SJSA1 (cell line): ENCODE measurements around the gene TENM4. TPM values are rescaled to one million over a fixed set of nuclear protein-coding genes. Genes with fewer than 3 reads are reported as not detected.
"Not testable (repeated sequence)": the region's sequence is repeated elsewhere in the genome, so short reads cannot be mapped to it uniquely, and the experiment has no call there.

Experiments
- DNase-seq, 2 experiments: peaks; one replicate each; pipeline ENCODE4 v3.0.0-alpha.2; 2015 to 2020; ENCODE audit warnings: low spot score in 2 of 2, low read depth in 1 of 2
- H3K27ac ChIP-seq: fragments of 250-450 bp; sonication (Bioruptor Pico); 2 replicates; pipeline ENCODE4 v1.5.1; 2020; ENCODE audit warnings: mild to moderate bottlenecking, moderate library complexity
- H3K27me3 ChIP-seq: fragments of 250-450 bp; sonication (Bioruptor Pico); replicated peaks from 2 replicates; pipeline ENCODE4 v1.5.1; 2020; ENCODE audit warnings: mild to moderate bottlenecking, moderate library complexity
- H3K36me3 ChIP-seq: fragments of 250-450 bp; sonication (Bioruptor Pico); 2 replicates; pipeline ENCODE4 v1.5.1; 2020; ENCODE audit warnings: mild to moderate bottlenecking
- H3K4me1 ChIP-seq: fragments of 250-450 bp; sonication (Bioruptor Pico); replicated peaks from 2 replicates; pipeline ENCODE4 v1.6.1; 2021; ENCODE audit warnings: mild to moderate bottlenecking
- H3K4me3 ChIP-seq: fragments of 250-450 bp; sonication (Bioruptor Pico); 2 replicates; pipeline ENCODE4 v1.5.1; 2020; ENCODE audit warnings: mild to moderate bottlenecking
- H3K9me3 ChIP-seq: fragments of 250-450 bp; sonication (Bioruptor Pico); replicated peaks from 2 replicates; pipeline ENCODE4 v1.5.1; 2020; ENCODE audit warnings: mild to moderate bottlenecking
- total RNA-seq: library from RNA; depleted of rRNA; stranded (reverse); fragments of >200 nt; shearing (Covaris generic); gene quantifications from 2 replicates; pipeline ENCODE4 v1.2.3, GENCODE V29; 2014

TENM4 gene
- total RNA-seq, 1 experiment from 2014 or later = not detected

DNA sequence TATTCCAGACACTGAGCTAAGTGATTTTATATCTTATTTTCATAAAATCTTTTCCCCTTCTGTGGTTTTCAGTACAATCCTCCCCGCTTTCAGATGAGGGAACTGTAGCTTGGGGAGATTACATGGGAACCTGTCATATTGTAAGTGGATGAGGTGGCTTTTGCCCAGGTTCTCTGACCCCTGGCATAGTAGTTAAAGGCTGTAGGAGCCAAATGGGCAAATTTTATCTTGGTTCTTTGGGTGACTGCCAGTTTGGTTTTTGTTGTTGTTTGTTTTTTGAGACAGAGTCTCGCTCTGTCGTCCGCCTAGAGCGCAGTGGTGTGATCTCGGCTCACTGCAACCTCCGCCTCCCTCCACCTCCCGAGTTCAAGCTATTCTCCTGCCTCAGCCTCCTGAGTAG, 454.5 kb downstream of the TENM4 start:
- Histone ChIP-seq H3K27me3 (no peaks in the 10 kb centered on the region), H3K36me3 (no peaks in the 10 kb centered on the region), H3K9me3 (no peaks in the 10 kb centered on the region), H3K27ac (no peak overlapping the region), H3K4me3 (no peak overlapping the region), H3K4me1 (no peaks in the 10 kb centered on the region)
- DNase-seq = no peak

DNA sequence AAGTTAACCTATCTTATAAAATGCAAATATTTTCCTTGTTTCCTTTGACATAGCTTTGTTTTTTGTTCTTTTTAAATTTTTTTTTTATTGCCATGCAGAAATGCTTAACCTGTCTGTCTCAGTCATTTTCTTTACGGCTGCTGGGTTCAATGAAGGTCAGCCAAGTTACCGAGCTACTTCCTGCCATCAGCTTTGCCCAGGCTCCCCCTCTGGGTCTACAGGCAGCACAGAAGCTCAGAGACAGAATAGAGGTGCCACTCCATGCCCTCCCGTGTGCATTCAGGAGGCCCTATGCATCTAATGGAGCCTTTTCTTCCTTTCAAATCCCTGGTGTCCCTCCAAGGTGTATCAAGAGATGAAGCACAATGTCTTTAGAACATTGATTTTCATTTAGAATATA, 455.2 kb downstream of the TENM4 start:
- Histone ChIP-seq H3K4me3 (no peak overlapping the region), H3K9me3 (no peaks in the 10 kb centered on the region), H3K36me3 (no peaks in the 10 kb centered on the region), H3K4me1 (no peaks in the 10 kb centered on the region), H3K27ac (no peak overlapping the region), H3K27me3 (no peaks in the 10 kb centered on the region)
- DNase-seq = no peak

DNA sequence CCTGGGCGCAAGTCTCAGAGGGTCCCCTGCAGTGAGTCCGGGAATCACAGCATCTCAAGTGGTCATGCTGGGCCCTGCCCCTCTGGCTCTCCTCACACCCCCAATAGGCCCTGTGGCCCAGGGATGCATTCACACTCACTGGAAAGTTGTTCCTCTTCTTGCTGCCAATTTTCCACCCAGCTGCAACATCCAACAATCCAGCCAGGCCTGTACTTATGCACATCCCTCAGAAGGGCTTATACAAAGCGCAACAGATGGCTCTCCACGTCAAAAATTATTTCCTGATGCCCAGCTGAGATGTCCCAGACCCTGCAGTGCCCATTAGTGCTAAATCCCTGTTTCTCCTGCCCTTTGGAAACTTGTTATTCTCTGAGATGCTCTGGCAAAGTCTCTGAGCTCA, 458.4 kb downstream of the TENM4 start:
- no peak overlapping the region for H3K4me3 ChIP-seq
- no peaks in the 10 kb centered on the region for H3K9me3 ChIP-seq
- no peak for DNase-seq
- no peaks in the 10 kb centered on the region for H3K27me3 ChIP-seq
- H3K27ac ChIP-seq = no peak overlapping the region
- H3K36me3 ChIP-seq = no peaks in the 10 kb centered on the region
- H3K4me1 ChIP-seq = no peaks in the 10 kb centered on the region

DNA sequence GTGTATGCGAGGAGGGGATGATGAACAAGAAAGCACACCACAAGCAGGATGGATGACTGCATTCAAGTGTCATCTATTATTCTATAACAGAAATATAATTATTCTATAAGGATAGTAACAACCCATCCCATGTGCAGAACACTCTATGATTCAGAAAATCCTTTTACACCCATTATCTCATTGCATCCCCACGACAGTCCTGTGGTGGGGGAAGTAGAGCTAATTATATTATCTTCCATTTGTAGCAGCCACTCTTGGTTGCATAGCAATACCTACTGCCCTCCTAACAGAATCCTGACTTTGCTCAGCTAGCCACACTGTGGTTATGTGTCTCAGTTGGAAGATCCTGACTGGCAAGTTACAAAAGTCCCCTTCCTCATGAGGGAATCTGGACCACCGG, 459.7 kb downstream of the TENM4 start:
- Histone ChIP-seq H3K27me3 (no peaks in the 10 kb centered on the region), H3K9me3 (no peaks in the 10 kb centered on the region), H3K4me1 (no peaks in the 10 kb centered on the region), H3K36me3 (no peaks in the 10 kb centered on the region), H3K27ac (no peak overlapping the region), H3K4me3 (no peak overlapping the region)
- DNase-seq = no peak

DNA sequence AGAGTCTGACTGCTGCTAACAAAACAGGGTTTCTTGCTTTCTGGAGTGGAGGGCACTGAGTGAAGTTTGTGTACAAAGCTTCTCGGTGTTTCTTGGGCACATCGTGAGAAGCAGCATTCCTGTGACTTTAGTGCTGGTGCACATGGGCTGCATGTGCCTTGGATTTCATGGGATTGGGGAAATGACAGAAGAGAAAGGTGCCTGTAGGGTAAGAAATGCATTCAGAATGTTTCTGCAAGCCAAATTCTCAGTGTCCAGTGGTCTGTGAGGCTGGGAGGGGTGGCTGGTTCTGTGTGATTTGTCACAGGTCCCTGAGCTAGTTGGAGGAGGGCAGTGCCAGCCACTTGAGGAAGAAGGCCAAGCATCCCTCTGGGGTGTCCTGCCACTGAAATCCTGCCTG, 462.0 kb downstream of the TENM4 start:
- no peak overlapping the region for H3K27ac ChIP-seq
- DNase-seq = no peak
- no peaks in the 10 kb centered on the region for H3K27me3 ChIP-seq
- no peak overlapping the region for H3K4me3 ChIP-seq
- H3K4me1 ChIP-seq = no peaks in the 10 kb centered on the region
- H3K9me3 ChIP-seq = no peaks in the 10 kb centered on the region
- no peaks in the 10 kb centered on the region for H3K36me3 ChIP-seq

DNA sequence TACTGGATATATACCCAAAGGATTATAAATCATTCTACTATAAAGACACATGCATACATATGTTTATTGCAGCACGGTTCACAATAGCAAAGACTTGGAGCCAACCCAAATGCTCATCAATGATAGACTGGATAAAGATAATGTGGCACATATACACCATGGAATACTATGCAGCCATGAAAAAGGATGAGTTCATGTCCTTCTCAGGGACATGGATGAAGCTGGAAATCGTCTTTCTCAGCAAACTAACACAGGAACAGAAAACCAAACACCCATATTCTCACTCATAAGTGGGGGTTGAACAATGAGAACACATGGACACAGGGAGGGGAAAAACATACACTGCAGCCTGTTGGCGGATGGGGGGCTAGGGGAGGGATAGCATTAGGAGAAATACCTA, 463.0 kb downstream of the TENM4 start:
- not testable (repeated sequence) for H3K27ac ChIP-seq, H3K9me3 ChIP-seq, H3K27me3 ChIP-seq, H3K4me1 ChIP-seq, H3K4me3 ChIP-seq, DNase-seq, H3K36me3 ChIP-seq

DNA sequence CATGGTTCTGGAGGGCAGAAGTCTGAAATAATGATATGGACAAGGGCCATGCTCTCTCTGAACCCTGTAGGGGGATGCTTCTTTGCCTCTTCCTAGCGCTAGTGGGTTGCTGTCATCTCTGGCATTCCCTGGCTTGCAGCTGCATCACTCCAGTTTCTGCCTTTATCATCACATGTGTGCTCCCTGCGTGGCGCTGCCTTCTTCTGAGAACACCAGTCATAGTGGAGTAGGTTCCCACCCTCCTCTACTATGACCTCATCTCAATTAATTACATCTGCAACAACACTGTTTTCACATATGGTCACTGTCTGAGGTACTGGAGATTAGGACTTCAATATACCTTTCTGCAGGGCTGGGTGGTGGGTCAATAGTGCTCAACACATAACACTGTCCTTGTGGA, 463.8 kb downstream of the TENM4 start:
- Histone ChIP-seq H3K27me3 (no peaks in the 10 kb centered on the region), H3K4me1 (no peaks in the 10 kb centered on the region), H3K4me3 (no peak overlapping the region), H3K36me3 (no peaks in the 10 kb centered on the region), H3K9me3 (no peaks in the 10 kb centered on the region), H3K27ac (no peak overlapping the region)
- DNase-seq = no peak

DNA sequence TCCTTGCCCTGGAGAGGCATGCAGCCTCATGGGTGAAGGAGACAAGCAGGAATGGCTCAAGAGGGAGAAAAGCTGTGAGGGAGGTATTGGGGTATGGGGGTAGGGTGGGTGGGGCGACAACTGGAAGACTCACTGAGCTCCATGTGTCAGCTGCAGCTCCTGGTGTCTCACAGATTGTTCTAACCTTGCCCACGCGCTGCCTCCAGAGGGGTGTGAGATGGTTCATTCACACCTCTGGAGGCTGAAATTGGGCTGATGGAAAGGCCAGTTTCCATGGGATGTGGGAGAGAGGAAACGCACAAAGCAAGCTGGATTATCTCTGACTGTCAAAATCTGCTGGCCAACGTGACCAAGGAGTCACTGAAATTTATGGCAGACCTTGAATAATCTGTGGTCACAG, 465.7 kb downstream of the TENM4 start:
- H3K4me1 ChIP-seq = no peaks in the 10 kb centered on the region
- no peak overlapping the region for H3K4me3 ChIP-seq
- H3K27ac ChIP-seq = no peak overlapping the region
- H3K36me3 ChIP-seq = no peaks in the 10 kb centered on the region
- no peak for DNase-seq
- H3K9me3 ChIP-seq = no peaks in the 10 kb centered on the region
- no peaks in the 10 kb centered on the region for H3K27me3 ChIP-seq

DNA sequence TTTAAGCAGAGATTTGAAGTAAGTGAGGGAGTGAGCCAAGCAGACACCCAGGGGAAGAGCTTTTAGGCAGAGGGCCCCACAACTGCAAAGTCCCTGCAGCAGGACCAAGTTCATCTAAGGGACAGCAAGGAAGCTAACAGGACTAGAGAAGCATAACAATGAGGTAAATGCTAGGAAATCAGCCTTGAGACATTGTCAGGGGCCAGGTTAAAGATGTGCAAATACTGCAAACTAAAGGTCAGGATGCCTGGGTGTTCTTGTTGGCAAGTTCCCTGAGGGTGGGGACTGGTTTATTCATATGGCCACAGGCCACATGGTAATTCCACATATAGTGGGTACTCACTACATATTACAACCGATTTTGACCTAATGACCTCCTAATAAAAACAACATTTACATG, 467.0 kb downstream of the TENM4 start:
- H3K27ac ChIP-seq = no peak overlapping the region
- H3K36me3 ChIP-seq = no peaks in the 10 kb centered on the region
- no peaks in the 10 kb centered on the region for H3K27me3 ChIP-seq
- DNase-seq = no peak
- H3K4me1 ChIP-seq = no peaks in the 10 kb centered on the region
- H3K4me3 ChIP-seq = no peak overlapping the region
- H3K9me3 ChIP-seq = no peaks in the 10 kb centered on the region

DNA sequence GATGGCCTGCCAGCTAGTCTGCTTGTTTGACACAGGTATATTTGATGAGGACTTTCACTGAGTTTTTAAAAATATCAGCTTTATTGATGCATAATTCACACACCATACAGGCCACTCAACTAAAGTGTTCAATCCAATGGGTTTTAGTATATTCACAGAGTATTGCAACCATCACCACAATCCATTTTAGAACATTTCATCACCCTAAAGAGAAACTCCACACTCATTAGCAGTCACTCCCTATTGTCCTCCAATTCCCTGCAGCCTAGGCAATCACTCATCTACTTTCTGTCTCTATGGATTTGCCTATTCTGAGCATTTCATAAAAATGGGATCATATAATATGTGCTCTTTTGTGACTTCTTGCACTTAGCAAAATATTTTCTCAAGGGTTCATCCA, 468.2 kb downstream of the TENM4 start:
- no peaks in the 10 kb centered on the region for H3K27me3 ChIP-seq
- no peak for DNase-seq
- H3K27ac ChIP-seq = no peak overlapping the region
- H3K4me1 ChIP-seq = no peaks in the 10 kb centered on the region
- no peaks in the 10 kb centered on the region for H3K9me3 ChIP-seq
- H3K36me3 ChIP-seq = no peaks in the 10 kb centered on the region
- H3K4me3 ChIP-seq = no peak overlapping the region

DNA sequence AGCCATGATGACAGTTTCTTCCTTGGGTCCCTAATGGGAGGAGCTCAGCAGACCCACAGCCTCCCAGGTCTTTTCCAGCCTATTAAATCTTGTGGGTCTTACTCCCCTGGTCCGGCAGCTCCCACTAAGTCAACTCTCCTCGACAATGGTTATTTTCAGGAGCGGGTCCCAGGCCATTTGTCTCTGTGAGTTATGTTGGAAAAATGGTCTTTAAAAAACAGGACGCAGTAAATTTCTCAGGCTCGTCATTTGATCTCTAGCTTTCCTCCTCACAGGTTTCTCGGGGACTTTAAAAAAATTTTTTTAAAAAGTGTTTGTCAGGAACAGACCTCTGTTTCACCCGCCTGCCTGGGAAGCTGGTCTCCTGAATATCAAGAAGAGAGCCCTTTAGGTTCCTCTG, 468.7 kb downstream of the TENM4 start:
- Histone ChIP-seq H3K27me3 (no peaks in the 10 kb centered on the region), H3K27ac (no peak overlapping the region), H3K4me3 (no peak overlapping the region), H3K9me3 (no peaks in the 10 kb centered on the region), H3K36me3 (no peaks in the 10 kb centered on the region), H3K4me1 (no peaks in the 10 kb centered on the region)
- DNase-seq = no peak

DNA sequence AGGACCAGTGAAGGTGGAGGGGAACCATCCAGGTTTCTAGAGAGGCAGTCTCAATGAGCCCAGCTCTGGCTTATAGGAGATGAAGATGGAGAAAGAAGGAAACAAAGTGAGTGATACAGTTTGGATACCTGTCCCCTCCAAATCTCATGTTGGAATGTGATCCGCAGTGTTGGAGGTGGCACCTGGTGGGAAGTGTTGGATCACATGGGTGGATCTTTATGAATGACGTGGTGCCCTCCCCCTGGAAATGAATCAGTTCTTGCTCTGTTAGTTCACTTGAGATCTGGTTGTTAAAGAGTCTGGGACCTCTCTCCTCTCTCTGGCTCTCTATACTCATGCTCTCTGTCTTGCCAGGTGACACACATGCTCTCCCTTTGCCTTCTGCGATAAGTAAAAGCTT, 473.0 kb downstream of the TENM4 start:
- H3K27ac ChIP-seq = no peak overlapping the region
- H3K9me3 ChIP-seq = no peaks in the 10 kb centered on the region
- DNase-seq = no peak
- no peaks in the 10 kb centered on the region for H3K4me1 ChIP-seq
- no peak overlapping the region for H3K4me3 ChIP-seq
- H3K27me3 ChIP-seq = no peaks in the 10 kb centered on the region
- H3K36me3 ChIP-seq = no peaks in the 10 kb centered on the region

DNA sequence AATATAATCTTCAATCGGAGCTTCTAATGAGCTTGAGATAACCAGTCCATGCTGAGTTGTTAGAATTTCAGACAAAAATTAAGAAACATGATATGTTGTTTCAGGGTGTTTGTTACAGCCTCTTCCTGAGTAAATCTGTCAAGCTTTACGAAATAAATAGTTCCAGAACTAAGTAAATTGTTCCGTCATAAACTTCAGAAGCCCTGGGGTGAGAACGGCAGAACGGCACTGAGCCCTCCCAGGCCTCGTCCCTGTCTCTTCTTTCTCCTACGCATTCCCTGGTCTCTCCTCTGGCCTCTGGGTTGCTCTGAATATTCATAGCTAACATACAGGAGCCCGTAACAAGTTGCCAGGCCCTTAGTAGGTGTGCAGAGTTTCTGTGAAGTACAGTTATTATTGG, 475.4 kb downstream of the TENM4 start:
- no peaks in the 10 kb centered on the region for H3K27me3 ChIP-seq
- no peaks in the 10 kb centered on the region for H3K36me3 ChIP-seq
- H3K4me3 ChIP-seq = no peak overlapping the region
- no peak overlapping the region for H3K27ac ChIP-seq
- no peak for DNase-seq
- no peaks in the 10 kb centered on the region for H3K4me1 ChIP-seq
- H3K9me3 ChIP-seq = no peaks in the 10 kb centered on the region

DNA sequence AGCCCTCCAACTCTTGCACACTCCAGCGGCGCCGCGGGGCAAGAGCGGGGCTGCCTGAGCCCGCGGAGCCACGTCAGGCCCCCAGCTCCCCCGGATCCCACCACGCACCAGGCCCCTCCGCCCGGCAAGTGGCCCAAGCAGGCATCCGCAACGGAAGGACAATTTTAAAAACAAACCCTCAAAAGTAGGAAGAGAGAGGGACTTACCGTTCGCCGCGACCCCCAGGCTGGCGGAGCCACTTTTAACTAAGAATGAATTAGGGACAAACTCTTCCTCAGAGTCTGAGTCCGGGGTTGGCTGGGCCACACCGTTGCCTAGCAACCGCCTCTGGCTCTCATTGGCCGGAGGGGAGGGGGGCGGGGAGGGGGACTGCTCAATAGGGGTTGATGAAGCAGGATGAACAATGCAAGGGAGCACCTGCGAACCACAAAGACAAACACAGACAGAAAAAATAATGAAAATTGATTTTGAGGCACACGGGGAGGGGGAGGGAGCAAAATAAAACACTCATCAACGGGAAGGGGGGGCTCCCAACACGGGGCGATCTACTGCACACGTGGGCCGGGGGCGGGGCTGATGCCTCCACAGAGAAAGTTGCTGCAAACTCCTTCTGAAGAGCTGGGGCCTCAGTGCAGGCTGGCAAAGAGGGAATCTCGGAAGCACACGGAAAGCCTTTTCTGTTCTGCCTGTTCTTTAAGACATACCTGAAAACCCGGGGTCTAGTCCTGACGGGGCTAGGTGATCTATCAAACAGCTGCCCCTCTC, 478.7 kb downstream of the TENM4 start:
- no peak overlapping the region for H3K27ac ChIP-seq
- H3K9me3 ChIP-seq = no peaks in the 10 kb centered on the region
- no peaks in the 10 kb centered on the region for H3K4me1 ChIP-seq
- no peak overlapping the region for H3K4me3 ChIP-seq
- no peak for DNase-seq
- H3K27me3 ChIP-seq = no peaks in the 10 kb centered on the region
- H3K36me3 ChIP-seq = no peaks in the 10 kb centered on the region

DNA sequence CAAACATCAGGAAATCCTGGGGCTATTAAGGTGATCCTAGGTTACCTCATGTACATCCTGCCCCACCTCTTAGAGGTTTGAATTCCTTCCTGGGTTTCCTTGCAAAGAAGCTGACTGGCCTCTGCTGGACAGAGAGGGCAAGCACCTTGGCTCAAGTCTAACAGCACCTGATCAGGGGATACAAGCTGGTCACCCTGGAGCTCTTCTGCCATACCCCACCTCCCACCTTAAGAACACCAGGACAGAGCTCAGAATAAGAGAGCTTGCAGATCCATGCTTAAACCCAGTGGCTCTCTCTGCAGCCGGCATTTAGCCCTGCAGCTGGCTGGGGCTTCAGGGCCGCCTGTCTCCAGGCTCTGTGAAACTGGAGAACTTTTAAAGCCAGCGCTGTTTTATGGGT, 479.6 kb downstream of the TENM4 start:
- no peaks in the 10 kb centered on the region for H3K4me1 ChIP-seq
- H3K4me3 ChIP-seq = no peak overlapping the region
- no peak overlapping the region for H3K27ac ChIP-seq
- DNase-seq = no peak
- no peaks in the 10 kb centered on the region for H3K27me3 ChIP-seq
- H3K36me3 ChIP-seq = no peaks in the 10 kb centered on the region
- H3K9me3 ChIP-seq = no peaks in the 10 kb centered on the region
